ELF-1 (cell line): ENCODE results near the gene NUDT3.
"Not testable (repeated sequence)": the region's sequence is repeated elsewhere in the genome, so short reads cannot be mapped to it uniquely, and the experiment has no call there.

Experiments
- DNase-seq: peaks from one replicate; pipeline ENCODE4 v3.0.0-alpha.2; 2016; ENCODE audit warnings: low read depth, low spot score

Gene NUDT3

DNA sequence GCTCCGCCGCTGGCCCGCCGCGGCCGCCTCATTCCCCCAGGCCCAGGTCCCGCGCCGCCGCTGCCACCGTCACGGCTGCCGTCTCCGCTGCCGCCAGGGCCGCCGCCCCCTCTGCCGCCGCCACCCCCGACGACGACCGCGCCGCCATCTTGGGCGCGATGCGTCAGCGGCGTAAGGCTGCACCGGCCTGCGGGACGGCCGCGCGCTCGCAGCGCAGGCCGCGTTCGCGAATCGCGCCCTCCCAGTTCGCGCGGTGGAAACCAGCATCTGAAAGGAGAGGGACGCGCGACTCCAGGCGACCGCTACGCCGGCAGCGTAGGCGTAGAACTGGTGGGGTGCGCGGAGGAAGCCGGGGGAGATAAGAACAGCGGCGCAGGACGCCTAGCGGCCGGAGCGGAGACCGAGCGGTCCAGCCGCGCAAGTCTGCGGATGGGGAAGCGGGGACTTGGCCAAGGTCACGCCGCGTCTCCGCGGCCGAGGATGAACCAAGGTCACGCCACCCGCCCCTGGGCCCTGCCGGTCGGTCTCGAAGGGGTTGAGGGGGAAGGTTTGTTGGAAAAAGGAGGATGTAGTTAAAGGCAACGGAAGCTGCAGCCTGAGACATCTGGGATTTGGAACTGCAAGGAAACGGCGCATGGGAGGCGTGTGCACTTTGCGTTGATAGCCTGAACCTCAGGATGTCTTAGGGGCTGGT is at the start of gene NUDT3:
NUDT3 (minus strand) TSS at position 173 of the 694 bp plus-strand sequence. CDS start 307 bp downstream, outside the sequence.
- peak; percentile 98 for DNase-seq

DNA sequence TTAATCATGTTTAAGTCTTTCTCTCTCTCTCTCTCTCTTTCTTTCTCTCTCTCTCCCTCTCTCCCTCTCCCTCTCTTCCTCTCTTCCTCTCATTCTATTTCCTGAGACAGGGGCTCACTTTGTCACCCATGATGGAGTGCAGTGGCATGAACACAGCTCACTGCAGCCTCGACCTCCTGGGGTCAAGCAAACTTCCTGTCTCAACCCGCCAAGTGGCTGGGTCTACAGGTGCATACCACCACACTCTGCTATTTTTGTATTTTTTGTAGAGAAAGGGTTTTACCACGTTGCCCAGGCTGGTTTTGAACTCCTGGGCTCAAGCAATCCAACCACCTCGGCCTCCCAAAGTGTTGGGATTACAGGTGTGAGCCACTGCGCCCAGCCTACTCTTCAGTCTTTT is 49.1 kb upstream of the NUDT3 start:
- DNase-seq, result no peak

DNA sequence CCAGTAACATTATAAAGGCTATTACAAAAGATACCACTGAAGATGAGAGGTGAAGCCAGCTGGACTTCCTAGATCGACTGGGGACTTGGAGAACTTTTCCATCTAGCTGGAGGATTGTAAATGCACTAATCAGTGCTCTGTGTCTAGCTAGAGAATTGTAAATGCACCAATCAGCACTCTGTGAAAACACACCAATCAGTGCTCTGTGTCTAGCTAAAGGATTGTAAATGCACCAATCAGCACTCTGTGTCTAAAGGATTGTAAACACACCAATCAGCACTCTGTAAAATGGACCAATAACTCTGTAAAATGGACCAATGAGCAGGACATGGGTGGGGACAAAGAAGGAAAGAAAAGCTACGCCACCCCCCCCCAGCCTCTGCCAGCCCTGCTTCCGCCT is 47.0 kb upstream of the NUDT3 start:
- no peak for DNase-seq

DNA sequence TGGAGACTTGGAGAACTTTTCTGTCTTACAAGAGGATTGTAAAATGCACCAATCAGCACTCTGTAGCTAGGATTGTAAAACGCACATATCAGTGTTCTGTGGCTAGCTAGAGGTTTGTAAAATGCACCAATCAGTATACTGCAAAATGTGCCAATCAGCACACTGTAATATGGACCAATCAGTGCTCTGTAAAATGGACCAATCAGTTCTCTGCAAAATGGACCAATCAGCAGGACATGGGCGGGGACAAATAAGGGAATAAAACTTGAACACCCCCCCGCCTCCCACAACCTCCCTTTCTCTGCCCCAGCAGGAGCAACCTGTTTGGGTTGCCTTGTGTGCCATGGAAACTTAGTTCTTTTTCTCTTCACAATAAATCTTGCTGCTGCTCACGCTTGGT is 46.2 kb upstream of the NUDT3 start:
- no peak for DNase-seq

DNA sequence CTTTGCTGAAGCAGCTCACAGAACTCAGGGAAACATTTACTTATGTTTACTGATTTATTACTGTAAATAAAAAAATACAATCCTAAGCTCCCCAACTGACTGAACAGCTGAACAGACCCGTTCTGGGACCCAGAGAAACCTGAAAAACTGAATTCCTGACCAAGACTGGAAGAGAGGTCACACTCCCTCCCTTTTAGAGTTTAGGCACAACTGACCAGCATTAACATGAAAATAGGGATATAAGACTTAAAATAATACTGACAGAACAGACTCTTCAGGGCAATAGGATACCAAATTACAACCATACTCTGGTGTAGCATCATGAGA is 45.1 kb upstream of the NUDT3 start:
- no peak for DNase-seq

DNA sequence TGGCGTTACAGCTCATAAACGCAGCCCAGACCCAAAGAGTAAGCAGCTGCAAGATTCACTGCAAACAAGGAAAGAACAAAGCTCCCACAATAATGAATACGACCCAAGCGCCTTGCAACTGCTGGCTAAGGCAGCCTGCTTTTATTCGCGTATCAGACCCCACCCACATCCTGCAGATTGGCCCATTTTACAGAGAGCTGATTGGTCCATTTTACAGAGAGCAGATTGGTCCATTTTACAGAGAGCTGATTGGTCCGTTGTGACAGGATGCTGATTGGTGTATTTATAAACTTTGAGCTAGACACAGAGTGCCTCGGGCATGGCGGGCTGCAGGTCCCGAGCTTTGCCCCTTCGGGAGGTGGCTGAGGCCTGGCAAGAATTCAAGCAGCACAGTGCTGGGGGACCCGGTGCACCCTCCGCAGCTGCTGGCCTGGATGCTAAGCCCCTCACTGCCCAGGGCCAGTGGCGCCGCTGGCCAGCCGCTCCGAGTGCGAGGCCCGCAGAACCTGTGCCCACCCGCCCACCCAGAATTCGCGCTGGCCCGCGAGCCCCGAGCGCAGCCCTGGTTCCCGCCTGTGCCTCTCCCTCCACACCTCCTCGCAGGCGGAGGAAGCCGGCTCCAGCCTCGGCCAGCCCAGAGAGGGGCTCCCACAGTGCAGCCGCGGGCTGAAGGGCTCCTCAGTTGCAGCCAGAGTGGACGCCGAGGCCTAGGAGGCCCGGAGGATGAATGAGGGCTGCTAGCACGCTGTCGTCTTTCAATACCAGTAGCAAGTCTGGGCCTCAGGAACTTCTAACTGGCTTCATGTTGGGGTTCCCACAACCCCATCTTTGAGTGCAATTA is 44.6 kb upstream of the NUDT3 start:
- no peak for DNase-seq

GRCh38 chr6:34435916-34436315 is 43.4 kb upstream of the NUDT3 start:
- no peak for DNase-seq

DNA sequence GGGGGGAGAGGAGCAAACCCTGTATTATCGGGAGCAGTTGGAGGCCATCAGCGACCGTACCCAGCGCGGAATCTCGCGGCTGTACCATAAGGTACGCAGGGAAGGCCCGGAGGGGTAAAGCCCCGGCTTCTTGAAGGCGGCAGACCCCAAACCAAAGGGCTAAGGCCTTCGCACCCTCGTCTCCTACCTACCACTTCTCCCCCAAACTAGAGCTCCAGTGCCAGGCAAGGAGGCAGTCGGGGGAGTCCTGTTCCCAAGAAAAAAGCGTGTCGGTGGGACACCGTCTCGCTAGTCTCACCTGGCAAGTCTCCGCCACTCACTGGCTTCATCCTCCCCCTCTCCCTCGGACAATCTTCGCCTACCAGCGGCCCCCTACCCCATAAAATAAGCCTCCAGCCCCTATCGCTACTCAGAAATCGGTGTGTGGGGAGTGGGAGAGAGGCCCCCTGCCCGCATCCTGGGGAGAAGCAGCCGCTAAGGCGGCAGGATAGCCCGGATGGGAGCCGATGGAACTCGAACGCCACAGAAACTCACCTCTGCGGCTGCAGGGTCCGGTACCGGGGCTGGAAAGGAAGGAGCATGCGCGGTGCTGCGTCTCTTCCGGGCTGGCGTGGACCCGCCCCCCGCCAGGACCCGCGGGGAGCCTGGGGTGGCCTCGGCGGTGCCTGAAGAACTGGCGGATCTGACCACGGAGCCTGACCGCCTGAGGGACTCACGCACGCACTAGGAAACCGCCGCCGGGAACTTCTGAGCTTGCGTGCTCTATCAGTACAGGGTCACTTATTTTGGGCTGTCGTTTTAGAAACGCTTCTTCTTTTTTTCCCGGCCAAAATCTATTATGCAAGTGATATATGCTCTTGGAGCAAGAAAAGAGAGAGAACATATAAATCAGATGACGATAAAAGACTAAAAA is 33.3 kb upstream of the NUDT3 start, which contains the start of gene RPS10:
RPS10 (minus strand) TSS at position 572 of the 913 bp plus-strand sequence. CDS start 848 bp downstream, outside the sequence.
- peak; percentile 96 for DNase-seq

DNA sequence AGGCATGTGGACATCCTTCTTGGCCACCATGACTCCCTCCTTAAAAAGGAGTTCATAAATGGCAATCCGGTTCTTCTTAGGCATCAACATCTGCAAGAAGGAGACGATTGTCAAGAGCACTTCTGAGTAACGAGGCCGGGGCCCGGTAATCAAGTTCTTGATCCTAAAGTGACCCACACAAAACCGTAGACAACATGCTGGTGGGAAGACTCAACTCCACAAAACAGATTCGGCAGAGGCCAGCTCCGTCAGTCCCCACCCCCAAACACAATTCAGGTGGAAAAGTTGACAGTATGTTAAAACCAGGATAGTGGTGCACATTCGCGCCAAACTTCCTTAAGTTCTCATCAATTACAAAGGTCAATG is 32.6 kb upstream of the NUDT3 start:
- DNase-seq, result no peak

- peak; percentile 78 for DNase-seq
Measured at GRCh38 chr6:34424200-34425131, 32.0 kb upstream of the NUDT3 start.

DNA sequence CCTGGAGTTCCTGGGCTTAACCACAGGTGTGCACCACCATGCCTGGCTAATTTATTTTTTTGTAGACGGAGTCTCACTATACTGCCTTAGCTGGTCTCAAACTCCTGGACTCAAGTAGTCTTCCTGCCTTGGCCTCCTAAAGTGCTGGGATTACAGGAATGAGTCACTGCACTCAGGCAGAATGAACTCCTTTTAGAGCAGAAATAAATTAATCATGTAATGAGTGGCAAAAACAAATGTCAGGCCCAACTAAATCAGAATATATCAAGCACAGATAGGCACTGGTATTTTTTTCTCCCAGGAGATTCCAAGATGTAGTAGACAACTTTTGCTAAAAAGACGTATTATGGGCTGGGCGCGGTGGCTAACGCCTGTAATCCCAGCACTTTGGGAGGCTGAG is 30.8 kb upstream of the NUDT3 start:
- no peak for DNase-seq

DNA sequence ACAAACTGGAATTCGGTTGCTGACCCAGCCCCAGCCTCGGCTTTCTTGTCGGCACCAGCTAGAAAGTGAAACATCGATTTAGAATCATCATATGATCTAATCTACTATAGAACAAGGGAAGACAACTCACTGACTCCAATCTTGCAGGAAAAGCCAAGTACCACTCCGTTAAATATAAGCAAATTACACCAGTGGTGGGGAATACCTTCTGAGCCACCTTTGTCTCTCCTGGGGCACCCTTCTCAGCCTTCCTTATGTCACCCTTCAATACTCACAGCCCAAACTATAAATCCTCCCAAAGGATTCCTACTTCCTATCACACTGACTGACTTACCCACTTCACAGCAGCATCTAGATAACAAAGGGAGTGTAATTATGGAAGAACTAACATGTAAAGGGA is 25.9 kb upstream of the NUDT3 start:
- no peak for DNase-seq

DNA sequence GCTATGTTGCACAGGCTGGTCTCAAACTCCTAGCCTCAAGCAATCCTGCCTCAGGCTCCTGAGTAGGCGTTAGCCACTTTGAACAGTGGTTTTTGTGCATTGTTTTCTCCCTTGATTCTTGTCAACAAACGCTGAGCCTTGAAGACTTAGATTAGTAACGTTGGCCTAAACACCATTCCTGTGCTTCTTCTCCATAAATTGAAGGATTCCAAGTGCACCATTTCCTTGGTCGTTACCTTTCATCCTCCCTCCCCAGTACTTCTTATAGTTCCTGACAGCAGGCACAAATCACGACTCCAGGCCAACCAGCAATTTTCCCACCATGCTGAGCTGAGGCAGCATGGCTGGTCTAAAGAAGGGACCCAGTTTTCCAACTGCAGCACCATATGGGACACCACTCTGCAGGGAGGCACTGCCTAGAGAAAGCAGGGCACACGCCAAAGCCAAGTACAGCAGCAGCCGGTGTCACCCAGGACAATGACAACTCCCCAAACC is 24.5 kb upstream of the NUDT3 start:
- no peak for DNase-seq

DNA sequence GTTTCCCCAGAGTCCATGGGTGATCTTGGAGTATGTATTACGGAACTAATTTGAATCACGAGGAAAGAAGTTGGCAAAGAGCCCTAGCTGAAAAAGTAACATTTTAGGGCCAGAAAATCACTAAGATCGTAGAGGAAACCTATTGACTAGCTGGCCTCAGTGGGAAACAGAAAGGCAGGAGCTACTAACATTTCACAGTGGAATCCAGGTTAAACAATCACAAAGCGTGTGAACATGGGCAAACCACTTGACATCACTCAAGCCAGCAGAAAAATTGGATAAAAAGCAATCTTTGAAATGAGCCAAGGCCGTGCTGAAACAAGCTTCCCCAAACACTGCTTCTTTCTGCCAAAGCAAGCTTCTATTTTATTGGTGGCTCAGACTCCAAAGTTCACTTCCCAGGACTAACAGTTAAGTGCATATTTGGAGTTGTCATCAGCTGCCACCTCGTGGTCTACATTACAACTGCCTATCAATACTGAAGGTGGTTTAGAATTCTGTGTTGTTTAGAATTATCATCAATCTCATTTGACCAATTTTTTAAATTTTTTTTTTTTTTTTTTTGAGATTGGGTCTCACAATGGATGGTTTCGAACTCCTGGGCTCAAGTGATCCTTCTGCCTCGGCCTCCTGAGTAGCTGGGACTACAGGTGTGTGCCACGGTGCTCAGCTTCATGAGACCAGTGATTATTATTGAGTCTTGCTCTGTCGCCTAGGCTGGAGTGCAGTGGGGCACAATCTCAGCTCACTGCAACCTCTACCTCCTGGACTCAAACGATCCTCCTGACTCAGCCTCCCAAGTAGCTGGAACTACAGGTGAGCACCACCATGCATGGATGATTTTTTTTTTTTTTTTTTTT is 22.8 kb upstream of the NUDT3 start:
- no peak for DNase-seq

GRCh38 chr6:34412643-34413214 is 20.3 kb upstream of the NUDT3 start:
- no peak for DNase-seq

- no peak for DNase-seq
Measured at GRCh38 chr6:34412016-34412415, 19.5 kb upstream of the NUDT3 start.

DNA sequence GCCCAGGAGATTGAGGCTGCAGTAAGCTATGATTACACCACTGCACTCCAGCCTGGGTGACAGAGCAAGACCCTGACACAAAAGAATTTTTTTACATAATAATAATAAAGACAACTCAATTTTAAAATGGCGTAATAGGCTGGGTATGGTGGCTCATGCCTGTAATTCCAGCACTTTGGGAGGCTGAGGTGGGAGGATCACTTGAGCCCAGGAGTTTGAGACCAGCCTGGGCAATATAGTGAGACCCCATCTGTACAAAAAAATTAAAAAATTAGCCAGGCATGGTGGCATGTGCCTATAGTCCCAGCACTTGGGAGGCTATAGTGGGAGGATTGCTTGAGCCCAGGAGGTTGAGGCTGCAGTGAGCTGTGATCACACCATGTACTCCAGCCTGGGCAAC is 15.4 kb upstream of the NUDT3 start:
- DNase-seq, result not testable (repeated sequence)

- DNase-seq, result no peak
Measured at GRCh38 chr6:34396518-34396917, 4.0 kb upstream of the NUDT3 start.

- DNase-seq, result no peak
Measured at GRCh38 chr6:34393966-34394305, 1.5 kb upstream of the NUDT3 start.
